H1 (cell line): ENCODE data around the gene SEMA3F. TPM values are rescaled to one million over a fixed set of nuclear protein-coding genes. Genes with fewer than 3 reads are reported as not detected.

Experiments
- BACH1 ChIP-seq: IDR thresholded peaks from 2 replicates; pipeline ENCODE4 v1.6.1; 2012; ENCODE audit warnings: low read length, improper control_type of control experiment
- CHD1 ChIP-seq: IDR thresholded peaks from 2 replicates; pipeline ENCODE4 v1.6.1; 2012; ENCODE audit warnings: low read depth, low read length, improper control_type of control experiment
- CHD7 ChIP-seq: fragments of 300-600 bp; sonication (generic); IDR thresholded peaks from 2 replicates; pipeline ENCODE4 v1.7.1; 2012; ENCODE audit warnings: low read length, moderate library complexity, mild to moderate bottlenecking, inconsistent platforms; ENCODE audit not compliant: insufficient replicate concordance
- HDAC2 ChIP-seq, 2 experiments: fragments of 300-600 bp in 1 of 2; sonication (generic) in 1 of 2; IDR thresholded peaks; 2 replicates each; pipeline ENCODE4 v1.6.1; 2011 to 2012; ENCODE audit warnings: low read depth in 2 of 2, low read length in 2 of 2, mild to moderate bottlenecking in 2 of 2, moderate library complexity in 2 of 2, borderline replicate concordance in 1 of 2, inconsistent platforms in 1 of 2
- RAD21 ChIP-seq, 2 experiments: IDR thresholded peaks in 1 of 2; conservative IDR thresholded peaks in 1 of 2; 2 replicates each; pipeline ENCODE4 v1.6.1; 2011; ENCODE audit warnings: low read depth in 2 of 2, low read length in 2 of 2, improper control_type of control experiment in 1 of 2, inconsistent platforms in 1 of 2, mild to moderate bottlenecking in 1 of 2, moderate library complexity in 1 of 2
- RXRA ChIP-seq: IDR thresholded peaks from 2 replicates; pipeline ENCODE4 v1.6.1; 2011; ENCODE audit warnings: low read depth, mild to moderate bottlenecking, low read length, moderate library complexity; ENCODE audit not compliant: insufficient read depth
- SIN3A ChIP-seq, 2 experiments: IDR thresholded peaks in 1 of 2; conservative IDR thresholded peaks in 1 of 2; 2 replicates each; pipeline ENCODE4 v1.6.1; 2011 to 2012; ENCODE audit warnings: low read length in 2 of 2, improper control_type of control experiment in 1 of 2, low read depth in 1 of 2, mild to moderate bottlenecking in 1 of 2
- SP4 ChIP-seq: IDR thresholded peaks from 2 replicates; pipeline ENCODE4 v1.6.1; 2012; ENCODE audit warnings: low read length, inconsistent platforms
- SUZ12 ChIP-seq: fragments of 200-600 bp; sonication (generic); IDR thresholded peaks from 2 replicates; pipeline ENCODE4 v1.6.1; 2012; ENCODE audit warnings: mild to moderate bottlenecking, inconsistent platforms, low read length, moderate library complexity, mixed read lengths
- polyA plus RNA-seq, 7 experiments: library from polyadenylated mRNA; depleted of rRNA in 3 of 7; stranded (reverse) in 5 of 7; unstranded in 2 of 7; fragments of >200 nt in 5 of 7; fragments of 200-250 nt in 2 of 7; gene quantifications; 1 replicate in 5 of 7; 2 replicates in 1 of 7; 4 replicates in 1 of 7; pipeline versions ENCODE4 v1.2.1 to v1.2.3, GENCODE V29; 2011 to 2013; ENCODE audit warnings: missing spikeins in 2 of 7, mixed read lengths in 2 of 7
- total RNA-seq: library from RNA; stranded (reverse); fragmentation: NEBNext Ultra II Directional; extraction: Animal tissue kit (Norgen Biotek cat#: 25700); gene quantifications from 2 replicates; pipeline ENCODE4 v1.2.1, GENCODE V29; 2021
- TF ChIP-seq, protein P1 (sequence below): IDR thresholded peaks from 2 replicates; pipeline ENCODE4 v1.6.1; 2011; ENCODE audit warnings: low read depth, mild to moderate bottlenecking, low read length; ENCODE audit not compliant: insufficient read depth

The SEMA3F gene
- total and polyA plus RNA-seq, 2 of the 8 experiments (the other 6 are each of a cell fraction or from before 2014, with no cell fraction given): 20.3 to 37.0 TPM

- TF ChIP-seq CHD7 (no peak), RAD21 (IDR thresholded peaks at IDR 0.05 in 1 of 2, conservative IDR thresholded peaks at IDR 0.05 in 1 of 2; ENCODE audit: low read depth in 2 of 2, low read length in 2 of 2) (no peak), HDAC2 (IDR thresholded peaks at IDR 0.05; ENCODE audit: borderline replicate concordance in 1 of 2, low read depth in 2 of 2, low read length in 2 of 2) (no peak), SUZ12 (no peak), SP4 (no peak), RXRA (no peak), CHD1 (no peak), BACH1 (no peak), SIN3A (conservative IDR thresholded peaks at IDR 0.05 in 1 of 2, IDR thresholded peaks at IDR 0.05 in 1 of 2; ENCODE audit: low read depth in 1 of 2, low read length in 2 of 2) (no peak)
- TF ChIP-seq, protein P1, sequence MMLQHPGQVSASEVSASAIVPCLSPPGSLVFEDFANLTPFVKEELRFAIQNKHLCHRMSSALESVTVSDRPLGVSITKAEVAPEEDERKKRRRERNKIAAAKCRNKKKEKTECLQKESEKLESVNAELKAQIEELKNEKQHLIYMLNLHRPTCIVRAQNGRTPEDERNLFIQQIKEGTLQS: no peak
These were observed 75.6 kb downstream of the SEMA3F start (continued) for GRCh38 chr3:50230794-50231125.
